ENCODE results near the gene ZSCAN31. TPM values are rescaled to one million over a fixed set of nuclear protein-coding genes. Genes with fewer than 3 reads are reported as not detected.

The ZSCAN31 gene
- total RNA-seq, 1 donor from 2014 or later, result 12.1 TPM

GRCh38 chr6:28353981-28354676 lies 18.2 kb upstream of the ZSCAN31 start:
- peak; percentile 75 to 90 for DNase-seq (ENCODE audit: low read depth in 2 of 2)

- DNase-seq (ENCODE audit: low read depth in 2 of 2), result no peak
Observed at GRCh38 chr6:28353356-28353755, 17.4 kb upstream of the ZSCAN31 start.

DNA sequence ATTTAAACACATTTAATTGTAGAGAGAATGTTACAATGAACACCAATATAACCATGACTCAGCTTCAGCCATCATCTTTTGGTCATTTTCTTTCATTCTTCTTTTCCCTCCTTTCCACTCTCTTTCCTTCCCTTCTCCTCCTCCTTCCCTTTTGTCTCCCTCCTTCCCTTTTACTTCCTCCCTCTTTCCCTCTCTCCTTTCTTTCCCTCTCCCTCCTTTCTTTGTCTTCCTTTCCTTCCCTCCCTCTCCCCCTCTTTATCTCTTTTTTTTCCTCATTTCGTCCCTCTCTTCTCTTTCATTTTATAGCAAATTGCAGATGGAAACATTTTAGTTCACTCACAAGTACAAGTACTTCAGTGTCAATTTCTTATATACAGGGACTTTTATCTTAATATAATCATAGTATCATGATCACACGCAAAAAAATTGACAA lies 15.6 kb upstream of the ZSCAN31 start:
- no peak for DNase-seq (ENCODE audit: low read depth in 2 of 2)

GRCh38 chr6:28351087-28351486 lies 15.1 kb upstream of the ZSCAN31 start:
- no peak for DNase-seq (ENCODE audit: low read depth in 2 of 2)

- peak; percentile 65 to 84 for DNase-seq (ENCODE audit: low read depth in 2 of 2)
Observed at GRCh38 chr6:28349892-28350737, 14.2 kb upstream of the ZSCAN31 start, which contains the start of gene ZKSCAN3. ZKSCAN3 (plus strand) TSS chr6:28349947; CDS start chr6:28359587, 9,640 bp downstream.

GRCh38 chr6:28349344-28349891 lies 13.5 kb upstream of the ZSCAN31 start:
- DNase-seq (ENCODE audit: low read depth in 2 of 2), result no peak

- no peak for DNase-seq (ENCODE audit: low read depth in 2 of 2)
Observed at GRCh38 chr6:28347119-28347518, 11.2 kb upstream of the ZSCAN31 start.

- no peak for DNase-seq (ENCODE audit: low read depth in 2 of 2)
Observed at GRCh38 chr6:28345201-28345600, 9.3 kb upstream of the ZSCAN31 start.

DNA sequence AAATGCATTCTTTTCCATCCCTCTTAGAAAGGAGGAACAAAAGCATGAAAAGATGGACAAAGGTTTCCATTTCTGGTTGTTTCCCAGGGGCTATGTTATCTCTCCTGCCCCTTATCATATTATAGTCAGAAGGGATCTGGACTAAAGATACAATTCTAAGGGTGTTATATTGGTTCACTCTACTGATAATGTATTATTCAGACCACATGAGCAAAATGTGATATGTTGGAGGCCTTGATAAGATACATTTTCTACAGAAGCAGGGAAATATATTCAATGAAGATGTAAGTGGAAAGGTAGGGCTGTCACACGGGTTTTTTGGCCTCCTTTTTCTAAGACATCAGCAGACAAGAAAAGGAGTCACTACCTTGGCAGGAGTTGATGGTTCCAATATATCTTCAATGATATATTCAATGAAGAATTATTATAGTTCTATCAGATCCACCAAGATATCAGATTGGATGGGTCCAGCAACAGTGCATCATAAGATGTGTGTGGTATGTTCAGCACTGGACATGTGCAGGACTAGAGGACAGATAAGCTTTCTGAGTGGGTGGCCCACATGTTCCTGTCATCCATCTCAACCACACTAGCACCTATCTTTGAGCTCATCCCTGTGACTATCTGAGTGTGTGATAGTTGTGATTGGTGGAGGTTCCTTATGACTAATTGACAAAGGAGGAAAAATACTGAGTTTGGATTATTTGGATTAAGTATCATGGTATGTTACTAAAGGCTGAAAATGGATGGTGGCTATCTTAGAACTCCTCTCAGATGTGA lies 8.1 kb upstream of the ZSCAN31 start:
- DNase-seq (ENCODE audit: low read depth in 2 of 2), result no peak

DNA sequence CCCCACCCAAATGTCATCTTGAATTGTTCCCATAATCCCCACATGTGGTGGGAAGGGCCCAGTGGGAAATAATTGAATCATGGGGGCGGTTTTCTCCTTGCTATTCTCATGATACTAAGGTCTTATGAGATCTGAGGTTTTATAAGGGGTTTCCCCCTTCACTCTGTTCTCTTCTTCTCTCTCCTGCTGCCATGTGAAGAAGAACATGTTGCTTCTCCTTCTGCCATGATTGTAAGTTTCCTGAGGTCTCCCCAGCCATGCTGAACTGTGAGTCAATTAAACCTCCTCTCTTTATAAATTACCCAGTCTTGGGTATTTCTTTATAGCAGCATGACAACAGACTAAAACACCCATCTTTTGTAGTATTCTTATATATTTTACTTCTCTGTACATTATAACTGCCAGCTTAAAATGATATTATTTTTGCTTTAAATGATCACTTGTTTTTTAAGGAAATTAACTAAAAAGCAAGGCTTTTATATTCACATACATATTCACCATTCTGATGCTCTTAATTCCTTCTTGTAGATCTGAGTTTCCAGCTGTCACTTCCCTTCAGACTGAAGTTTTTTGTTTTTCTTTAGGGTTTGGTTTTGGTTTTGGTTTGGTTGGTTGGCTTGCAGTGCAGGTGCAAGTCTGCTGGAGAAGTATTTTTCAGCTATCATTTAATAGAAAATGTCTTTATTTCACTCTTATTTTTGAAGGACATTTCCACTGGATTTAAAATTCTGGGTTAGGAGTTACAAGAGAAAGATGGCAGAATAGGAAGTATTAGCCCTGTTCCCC lies 4.6 kb upstream of the ZSCAN31 start:
- DNase-seq (ENCODE audit: low read depth in 2 of 2), result no peak

GRCh38 chr6:28337121-28337520 lies 1.2 kb upstream of the ZSCAN31 start:
- no peak for DNase-seq (ENCODE audit: low read depth in 2 of 2)

DNA sequence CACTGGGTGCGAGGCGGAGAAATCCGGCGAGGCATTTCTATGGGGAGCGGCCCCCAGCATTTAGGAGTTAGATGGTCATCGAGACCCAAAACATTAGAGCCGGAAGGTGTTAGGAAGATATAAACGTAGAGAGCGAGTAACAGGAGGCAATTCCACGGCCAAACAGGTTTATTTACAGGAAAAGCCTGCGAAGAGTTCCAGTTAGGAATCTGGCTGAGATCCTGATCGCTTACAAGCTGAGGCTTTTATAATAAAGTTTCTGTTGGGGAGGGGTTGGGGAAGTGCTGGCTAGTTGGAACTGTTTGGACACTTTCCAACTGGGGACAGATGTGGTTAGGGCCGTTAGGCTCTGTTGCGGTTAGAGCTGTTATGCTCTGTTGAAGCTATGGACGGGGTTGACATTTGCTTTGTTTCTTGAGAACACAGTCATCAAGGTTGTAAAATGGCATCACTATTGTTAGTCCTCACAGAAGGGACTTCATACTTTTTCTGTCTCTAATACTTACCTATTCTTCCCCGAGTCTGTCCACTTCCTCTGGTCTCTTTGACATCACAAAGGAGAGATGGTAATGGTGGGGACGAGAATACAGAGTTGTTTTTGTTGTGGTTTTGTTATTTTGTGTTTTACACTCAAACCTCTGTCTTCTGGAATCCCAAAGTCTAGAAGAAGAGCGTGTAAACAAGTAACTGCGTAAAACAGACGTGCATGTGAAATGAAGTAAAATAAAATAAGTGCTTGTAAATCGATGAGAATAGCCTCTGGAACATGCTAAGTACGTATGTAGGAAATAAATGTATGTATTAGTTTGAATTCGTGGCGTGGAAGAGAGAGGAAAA lies 554 bp upstream of the ZSCAN31 start:
- peak; percentile 59 to 77 for DNase-seq (ENCODE audit: low read depth in 2 of 2)

GRCh38 chr6:28335040-28335563 lies 846 bp downstream of the ZSCAN31 start:
- DNase-seq (ENCODE audit: low read depth in 2 of 2), result no peak

- no peak for DNase-seq (ENCODE audit: low read depth in 2 of 2)
Observed at GRCh38 chr6:28334286-28335039, 1.5 kb downstream of the ZSCAN31 start.

DNA sequence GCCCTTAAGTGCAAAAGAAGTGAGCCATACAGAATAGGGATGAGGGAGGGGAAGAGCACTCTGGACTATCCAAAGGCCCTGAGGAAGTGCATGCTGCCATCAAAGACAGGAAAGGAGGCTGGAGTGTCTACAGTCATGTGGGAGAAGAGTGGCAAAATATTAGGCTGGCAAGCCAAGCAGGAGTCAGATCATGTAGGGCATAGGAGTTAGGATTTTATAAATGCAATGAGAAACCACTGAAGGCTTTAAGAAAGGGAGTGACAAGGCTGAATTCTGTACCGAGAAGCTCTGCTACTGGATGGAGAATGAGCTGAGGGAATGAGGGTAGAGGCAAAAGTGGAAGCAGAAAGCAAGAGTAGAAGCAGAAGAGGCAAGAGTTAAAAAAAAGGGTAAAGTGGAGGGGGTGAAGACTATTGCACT lies 2.3 kb downstream of the ZSCAN31 start:
- DNase-seq (ENCODE audit: low read depth in 2 of 2), result no peak

DNA sequence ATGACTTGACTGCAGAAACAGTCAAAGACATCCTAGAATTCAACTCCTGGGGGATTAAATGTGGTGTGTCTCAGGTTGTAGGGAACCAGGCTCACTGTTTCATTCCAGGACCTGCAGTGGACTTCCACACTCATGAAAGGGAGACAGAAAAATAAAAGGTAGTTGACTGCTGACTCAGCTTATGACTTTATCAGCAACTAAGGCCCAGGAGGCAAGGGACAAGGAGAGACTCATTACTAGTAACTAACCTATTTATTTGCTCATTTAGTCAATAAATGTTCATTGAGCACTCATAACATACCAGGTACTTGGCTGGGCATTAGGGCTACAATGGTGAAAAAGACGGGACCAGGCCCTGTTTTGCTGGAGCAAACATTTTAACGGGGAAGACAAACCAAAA lies 2.9 kb downstream of the ZSCAN31 start:
- no peak for DNase-seq (ENCODE audit: low read depth in 2 of 2)

GRCh38 chr6:28330041-28330440 lies 5.9 kb downstream of the ZSCAN31 start:
- no peak for DNase-seq (ENCODE audit: low read depth in 2 of 2)

GRCh38 chr6:28326371-28326948 lies 9.5 kb downstream of the ZSCAN31 start:
- DNase-seq (ENCODE audit: low read depth in 2 of 2), result no peak
